HepG2 (cell line): ENCODE measurements around the gene ANKRD55. TPM values are rescaled to one million over a fixed set of nuclear protein-coding genes. Genes with fewer than 3 reads are reported as not detected.

ENCODE experiments used
- CBX5 ChIP-seq: sonication (generic); formaldehyde crosslinking; IDR thresholded peaks from 2 replicates; pipeline ENCODE4 v1.4.0; 2020; ENCODE audit warnings: missing genetic modification reagents, borderline replicate concordance
- KIAA2018 ChIP-seq: sonication (generic); formaldehyde crosslinking; IDR thresholded peaks from 2 replicates; pipeline ENCODE4 v1.5.0; 2020; ENCODE audit warnings: mild to moderate bottlenecking, missing genetic modification reagents, borderline replicate concordance
- MTF2 ChIP-seq: sonication (generic); formaldehyde crosslinking; IDR thresholded peaks from 2 replicates; pipeline ENCODE4 v1.5.0; 2020; ENCODE audit warnings: missing genetic modification reagents, borderline replicate concordance
- PAXIP1 ChIP-seq: sonication (generic); formaldehyde crosslinking; conservative IDR thresholded peaks from 2 replicates; pipeline ENCODE4 v1.4.0; 2020; ENCODE audit warnings: mild to moderate bottlenecking, missing genetic modification reagents, moderate library complexity
- POGZ ChIP-seq: sonication (generic); formaldehyde crosslinking; IDR thresholded peaks from 2 replicates; pipeline ENCODE4 v1.4.0; 2020; ENCODE audit warnings: mild to moderate bottlenecking, missing genetic modification reagents
- RBM22 ChIP-seq: fragments of 200-400 bp; formaldehyde crosslinking; optimal IDR thresholded peaks from 2 replicates; pipeline ENCODE3; 2017; ENCODE audit warnings: mild to moderate bottlenecking, low read length, moderate library complexity
- SP1 ChIP-seq, 2 experiments: fragments of 450-650 bp in 1 of 2; sonication (generic) in 1 of 2; formaldehyde crosslinking in 1 of 2; IDR thresholded peaks; 2 replicates each; pipeline versions ENCODE4 v1.4.0 to v1.6.1; 2016 to 2020; ENCODE audit warnings: missing genetic modification reagents in 1 of 2
- TGIF2 ChIP-seq: IDR thresholded peaks from 2 replicates; pipeline ENCODE4 v1.6.1; 2016; ENCODE audit warnings: control low read depth, missing compliant biosample characterization
- YEATS2 ChIP-seq: sonication (generic); formaldehyde crosslinking; IDR thresholded peaks from 2 replicates; pipeline ENCODE4 v1.4.0; 2020; ENCODE audit warnings: missing genetic modification reagents, borderline replicate concordance
- ZNF335 ChIP-seq: sonication (generic); formaldehyde crosslinking; IDR thresholded peaks from 2 replicates; pipeline ENCODE4 v1.4.0; 2020; ENCODE audit warnings: missing genetic modification reagents
- ZNF557 ChIP-seq: sonication (generic); formaldehyde crosslinking; IDR thresholded peaks from 2 replicates; pipeline ENCODE4 v1.4.0; 2020; ENCODE audit warnings: missing genetic modification reagents
- ZNF703 ChIP-seq: sonication (generic); formaldehyde crosslinking; IDR thresholded peaks from 2 replicates; pipeline ENCODE4 v1.5.1; 2020; ENCODE audit warnings: missing genetic modification reagents, mild to moderate bottlenecking, moderate library complexity, borderline replicate concordance
- polyA plus RNA-seq, 8 experiments: library from polyadenylated mRNA; depleted of rRNA in 3 of 8; stranded (reverse) in 7 of 8; unstranded in 1 of 8; fragments of >200 nt; fragmentation: Illumina TruSeq in 4 of 8; extraction: Trizol in 4 of 8; gene quantifications; 2 replicates each; pipeline versions ENCODE4 v1.2.1 to v1.2.3, GENCODE V29; 2011 to 2016; ENCODE audit warnings: low read depth in 4 of 8, missing spikeins in 1 of 8, mixed read lengths in 1 of 8; ENCODE audit not compliant: insufficient read depth in 1 of 8
- total RNA-seq, 5 experiments: library from RNA; depleted of rRNA; stranded (reverse); fragments of >200 nt; fragmentation: Illumina TruSeq; extraction: Trizol; gene quantifications; 2 replicates each; pipeline ENCODE4 v1.2.3, GENCODE V29; 2016; ENCODE audit warnings: low read depth in 1 of 5

ANKRD55 gene
- total and polyA plus RNA-seq, 2 of the 13 experiments (the other 11 are each of a cell fraction or from before 2014, with no cell fraction given), result 0.11 to 0.28 TPM

DNA sequence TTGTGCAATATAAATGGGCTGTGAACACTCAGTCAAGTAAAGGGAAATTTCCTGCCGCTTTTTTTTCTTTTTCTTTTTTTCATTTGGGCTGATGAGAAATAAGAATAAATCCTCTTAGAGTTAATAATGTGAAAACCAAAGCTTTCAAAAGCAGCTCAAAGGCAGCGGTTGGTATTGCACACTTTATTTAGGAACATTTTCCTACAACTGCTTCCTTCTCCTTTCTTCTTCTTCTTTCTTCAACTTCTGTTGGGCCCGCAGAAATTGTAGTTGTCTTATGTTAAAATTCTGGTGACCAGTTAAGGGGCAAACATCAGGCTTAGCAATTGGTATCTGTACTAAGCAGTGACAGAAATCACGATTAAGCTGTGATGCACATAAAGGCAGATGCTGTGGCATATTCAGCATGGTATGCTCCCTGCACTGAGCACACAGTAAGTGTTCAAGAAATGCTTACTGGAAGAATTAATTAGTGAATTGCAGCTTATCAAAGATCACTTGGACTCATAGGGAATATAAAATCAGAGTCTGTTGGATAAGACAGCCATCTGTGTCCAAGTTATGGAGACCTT lies 85.4 kb downstream of the ANKRD55 start (continued):
- no peak for TF ChIP-seq KIAA2018
- TF ChIP-seq POGZ (CRISPR knock-in tag), result no peak
- TF ChIP-seq RBM22, result no peak
- no peak for TF ChIP-seq YEATS2
- no peak for TF ChIP-seq ZNF557 (CRISPR knock-in tag)
- TF ChIP-seq TGIF2 (CRISPR knock-in tag), result no peak
- TF ChIP-seq PAXIP1 (CRISPR knock-in tag), result no peak
- no peak for TF ChIP-seq CBX5
- TF ChIP-seq MTF2, result no peak
- no peak for TF ChIP-seq ZNF703 (CRISPR knock-in tag)
- no peak for TF ChIP-seq ZNF335
- no peak for TF ChIP-seq SP1 (IDR thresholded peaks at IDR 0.05)
- no peak for TF ChIP-seq SP1 (CRISPR knock-in tag; IDR thresholded peaks at IDR 0.05)
